ENCODE data around the gene NRSN2.

- TF ChIP-seq CTCF (IDR thresholded peaks at IDR 0.05; ENCODE audit: extremely low read depth in 1 of 2, insufficient read depth in 1 of 2, low read depth in 1 of 2, low read length in 2 of 2) (no peak), EZH2 (IDR thresholded peaks at IDR 0.05; ENCODE audit: borderline replicate concordance, low read depth, low read length, severe bottlenecking) (no peak), POLR2A (IDR thresholded peaks at IDR 0.05; ENCODE audit: low read depth, low read length) (peak; percentile 37), JUN (IDR thresholded peaks at IDR 0.05; ENCODE audit: borderline replicate concordance, insufficient read depth, insufficient read length, low read depth) (no peak), MAX (IDR thresholded peaks at IDR 0.05; ENCODE audit: insufficient read depth, insufficient read length) (no peak)
These were observed 34.1 kb downstream of the NRSN2 start for GRCh38 chr20:380763-381580.
